Tongue (tissue), 2 donors: ENCODE measurements around the gene PPARA. TPM values are rescaled to one million over a fixed set of nuclear protein-coding genes. Genes with fewer than 3 reads are reported as not detected.

Experiments used
- DNase-seq: peaks from one replicate; pipeline ENCODE4 v3.0.0-alpha.2; 2015
- total RNA-seq: library from RNA; depleted of rRNA; stranded (reverse); fragments of >200 nt; gene quantifications from one replicate; pipeline ENCODE4 v1.2.3, GENCODE V29; 2014

The PPARA gene
- total RNA-seq, 1 donor from 2014 or later: 43.2 TPM

DNA sequence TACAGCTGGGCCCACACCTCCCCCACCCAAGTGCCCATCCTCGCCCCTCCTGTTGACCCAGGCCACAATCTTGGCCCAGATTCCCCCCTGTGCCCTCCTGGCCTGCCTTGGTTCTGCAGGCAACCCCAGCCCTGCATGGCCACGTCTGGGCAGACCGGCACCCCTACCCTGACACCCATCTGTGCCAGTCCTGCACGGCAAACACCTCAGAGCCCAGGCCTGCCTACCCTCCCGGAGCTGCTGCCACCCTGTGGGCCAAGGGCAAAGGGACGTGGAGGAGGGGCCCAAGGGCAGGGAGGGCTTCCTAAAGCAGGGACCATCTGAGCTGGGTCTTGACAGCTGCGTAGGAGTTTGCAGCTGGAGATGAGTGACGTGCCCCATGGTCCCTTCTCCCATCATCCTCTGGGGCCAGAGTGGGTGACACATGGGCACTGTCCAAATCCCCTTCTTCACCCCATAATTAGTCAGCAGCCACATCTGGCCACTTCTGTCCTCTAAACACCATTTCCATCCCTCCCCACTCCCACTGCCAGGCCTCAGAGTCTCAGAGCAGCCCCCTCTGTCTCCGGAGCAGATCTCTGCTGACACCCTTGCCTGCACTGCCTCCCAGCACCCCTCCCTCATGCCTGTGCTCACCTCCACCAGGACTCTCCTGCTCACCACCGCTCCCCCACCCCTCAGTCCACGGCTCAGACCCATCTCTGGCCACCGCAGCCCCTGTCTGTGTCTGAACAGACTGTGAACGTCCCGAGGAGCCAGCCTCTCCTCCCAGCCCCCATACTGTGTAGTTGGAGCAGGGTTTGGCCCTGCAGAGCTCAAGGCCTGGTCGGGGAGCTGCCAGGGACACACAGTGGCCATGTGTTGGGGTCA is 35.6 kb upstream of the PPARA start:
- no peak for DNase-seq

DNA sequence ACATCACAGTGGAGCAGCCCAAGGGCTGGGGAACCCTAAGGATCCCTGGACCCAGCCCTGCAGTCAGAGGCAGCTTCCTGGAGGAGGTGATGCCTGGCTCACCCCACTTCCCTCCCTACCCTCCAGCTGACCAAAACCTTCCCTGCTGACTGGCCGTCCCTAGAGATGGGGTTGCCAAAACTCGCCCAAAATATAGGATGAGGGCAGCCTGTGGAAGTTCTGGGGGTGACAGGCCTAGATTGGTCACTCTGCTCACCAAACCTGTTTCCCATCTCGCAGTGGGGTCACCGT is 35.0 kb upstream of the PPARA start:
- DNase-seq: no peak

DNA sequence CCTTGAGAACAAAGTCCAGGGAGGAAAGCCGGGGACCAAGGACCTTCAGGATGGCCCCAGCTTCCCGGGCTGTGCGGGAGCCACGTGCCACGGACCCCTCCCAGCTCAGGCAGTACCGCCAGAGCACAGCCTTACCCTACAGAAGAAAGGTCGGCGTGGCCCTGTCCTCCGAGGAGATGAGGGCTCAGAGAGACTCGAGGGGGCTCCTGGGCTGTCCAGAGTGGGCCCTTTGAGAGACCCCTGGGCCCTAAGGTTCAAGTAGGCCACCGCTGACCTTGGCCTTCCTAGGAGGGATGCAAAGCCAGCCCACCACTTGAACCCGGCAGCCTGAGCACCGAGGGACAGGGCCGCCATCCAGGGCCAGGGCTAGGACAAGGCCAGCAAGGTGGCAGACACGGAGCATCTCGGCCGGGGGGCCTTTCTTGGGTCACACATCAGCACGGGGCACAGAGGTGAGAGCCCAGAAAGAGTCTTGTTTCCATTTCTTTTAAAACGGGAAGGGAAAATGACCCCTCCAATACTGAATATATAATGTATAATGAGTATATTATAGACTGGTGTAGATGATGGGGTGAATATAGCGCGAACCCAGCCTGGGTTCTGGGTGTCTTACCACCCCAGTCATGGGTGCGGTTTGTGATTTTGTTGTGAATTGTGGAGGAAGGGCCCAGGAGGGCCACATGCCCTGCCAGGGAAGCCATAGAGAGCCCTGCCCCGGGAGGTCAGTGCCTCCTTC is 34.4 kb upstream of the PPARA start:
- DNase-seq: no peak

DNA sequence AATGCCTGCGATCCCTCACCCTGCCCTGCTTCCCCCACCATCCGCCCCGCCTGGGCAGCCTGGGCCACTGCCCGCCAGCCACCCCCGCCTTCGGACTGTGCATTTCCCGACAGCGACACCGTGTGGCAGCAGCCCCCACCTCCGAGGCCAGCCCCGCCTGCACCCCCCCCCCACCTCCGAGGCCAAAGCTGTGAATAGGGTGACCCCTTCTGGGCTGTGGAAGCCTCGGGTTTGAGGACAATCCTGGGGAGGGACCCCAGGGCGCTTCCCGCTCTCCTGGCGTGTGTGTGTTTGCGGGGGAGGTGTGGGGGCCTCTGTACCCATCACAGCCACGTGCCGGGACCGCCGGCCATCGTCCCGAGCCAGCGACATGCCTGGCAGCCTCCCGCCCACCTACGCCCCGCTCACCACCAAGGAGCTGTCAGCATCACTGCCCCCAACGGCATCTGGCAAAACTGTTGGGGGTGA is 33.8 kb upstream of the PPARA start:
- peak; percentile 96 for DNase-seq

DNA sequence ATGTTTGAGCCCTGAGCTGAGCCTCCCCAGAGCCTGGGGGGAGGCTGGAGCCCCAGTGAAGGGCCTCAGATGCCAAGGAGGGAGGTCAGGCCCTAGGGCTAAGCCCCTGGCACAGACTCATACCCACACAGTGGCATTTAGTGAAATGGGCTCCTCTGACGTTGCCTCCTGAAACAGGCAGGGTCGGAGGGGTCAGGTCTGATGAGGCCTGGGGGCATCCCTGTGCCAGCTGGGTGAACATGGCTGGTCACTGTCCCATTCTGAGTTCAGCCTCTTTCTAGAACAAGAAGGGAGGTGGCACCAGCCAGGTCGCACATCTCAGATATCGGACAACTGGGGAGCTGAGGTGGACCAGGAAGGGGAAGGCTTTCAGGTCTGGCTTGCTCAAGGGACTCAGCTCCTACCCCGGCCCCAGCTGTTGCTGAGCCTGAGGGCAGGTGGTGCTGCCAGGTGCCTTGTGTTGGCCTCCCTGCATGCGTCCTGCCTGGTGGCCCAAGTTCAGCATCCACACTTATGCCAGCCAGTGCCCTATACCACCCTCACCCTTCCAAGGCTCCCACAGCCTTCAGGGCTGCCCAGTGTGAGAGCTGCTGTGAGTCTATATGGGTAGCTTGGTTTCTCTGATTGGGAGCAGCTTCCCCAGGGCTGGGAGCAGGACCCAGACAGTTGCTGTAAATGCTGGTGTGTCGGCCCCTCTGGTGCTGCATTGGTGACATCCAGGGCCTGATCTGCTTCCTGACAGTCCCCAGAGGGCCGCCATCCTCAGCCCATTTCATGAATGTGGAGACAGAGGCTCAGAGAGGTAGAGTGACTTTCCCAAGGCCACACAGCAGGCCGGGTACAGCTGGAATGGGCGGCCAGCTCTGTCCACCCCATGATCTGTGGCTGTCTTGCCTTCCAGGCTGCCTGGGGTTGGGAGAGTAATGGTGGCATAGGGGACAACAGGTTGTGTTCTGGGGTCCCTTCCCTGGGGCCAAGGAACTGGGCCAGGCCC is 32.8 kb upstream of the PPARA start:
- no peak for DNase-seq

DNA sequence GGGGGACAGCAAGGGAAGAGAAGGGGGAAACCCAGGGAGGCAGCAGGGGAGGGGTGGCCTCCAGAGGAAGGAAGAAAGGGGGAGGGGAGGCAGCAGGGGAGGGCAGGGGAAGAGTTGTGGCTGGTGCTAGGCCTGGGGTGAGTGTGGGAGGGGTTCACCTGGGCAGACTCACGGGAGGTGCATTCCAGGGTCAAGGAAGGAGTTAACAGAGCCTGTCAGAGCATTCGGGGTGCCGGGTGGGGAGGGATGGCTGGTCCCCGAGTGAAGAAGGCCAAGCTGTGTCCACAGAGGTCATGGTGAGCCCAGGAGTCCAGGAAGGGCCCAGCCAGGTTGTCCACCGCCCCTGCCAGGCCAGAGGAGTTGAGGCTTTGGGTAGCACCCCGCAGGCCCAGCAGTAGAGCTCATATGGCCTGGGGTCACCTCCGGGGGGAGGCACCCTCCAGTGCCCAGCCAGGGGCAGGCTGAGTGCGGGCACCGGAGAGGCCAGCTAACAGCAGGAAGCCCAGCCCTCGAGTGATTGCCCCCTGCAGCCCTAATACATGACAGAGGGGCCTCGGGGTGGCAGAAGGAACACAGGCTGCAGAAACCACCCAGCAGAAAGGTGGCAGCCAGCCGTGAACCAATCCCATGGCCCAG is 31.1 kb upstream of the PPARA start:
- DNase-seq: no peak

GRCh38 chr22:46119729-46120419 is 30.5 kb upstream of the PPARA start:
- peak; percentile 49 for DNase-seq

- DNase-seq: no peak
Measured at GRCh38 chr22:46120420-46120737, 29.9 kb upstream of the PPARA start.

GRCh38 chr22:46121079-46121478 is 29.2 kb upstream of the PPARA start:
- no peak for DNase-seq

DNA sequence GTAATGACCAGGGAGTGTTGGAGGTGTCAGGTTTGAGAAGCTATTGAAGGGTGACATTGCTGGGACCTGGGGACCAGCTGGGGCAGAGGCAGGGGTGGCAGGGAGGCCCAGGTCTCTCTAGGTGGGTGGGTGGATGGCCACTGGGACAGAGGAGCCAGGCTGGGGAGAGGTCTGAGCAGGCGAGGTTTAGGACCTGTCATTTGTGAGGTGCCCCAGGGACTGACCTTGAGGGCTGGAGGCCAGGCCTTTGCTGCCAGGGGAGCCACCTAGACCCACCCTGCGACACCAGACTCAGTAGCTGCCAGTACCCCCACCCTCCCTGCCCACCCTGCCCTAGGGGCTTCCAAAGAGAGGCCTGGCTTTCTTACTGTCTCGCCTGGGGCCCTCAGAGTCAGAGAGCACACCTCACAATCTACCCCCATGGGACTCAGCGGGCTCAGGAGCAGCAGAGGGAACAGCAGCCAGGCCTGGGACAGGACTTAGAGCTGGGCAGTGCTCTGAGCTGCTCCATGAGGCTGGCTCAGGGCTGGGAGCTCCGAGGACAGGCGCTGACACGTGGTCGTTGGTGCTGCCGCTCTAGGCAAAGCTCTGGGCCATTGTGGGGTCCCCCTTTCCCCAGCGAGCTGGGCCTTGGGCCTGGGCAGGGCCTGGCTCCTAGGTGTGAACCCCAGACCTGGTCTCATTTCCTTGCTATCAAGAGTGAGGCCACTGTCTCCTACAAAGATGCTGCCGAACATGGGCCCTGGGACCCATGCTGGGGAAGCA is 28.6 kb upstream of the PPARA start:
- DNase-seq: no peak

GRCh38 chr22:46122511-46122971 is 27.8 kb upstream of the PPARA start:
- DNase-seq: peak; percentile 86

- DNase-seq: no peak
Measured at GRCh38 chr22:46122980-46123693, 27.2 kb upstream of the PPARA start.

- no peak for DNase-seq
Measured at GRCh38 chr22:46123694-46124382, 26.5 kb upstream of the PPARA start.

- DNase-seq: no peak
Measured at GRCh38 chr22:46124383-46125144, 25.8 kb upstream of the PPARA start.

GRCh38 chr22:46125311-46125710 is 25.0 kb upstream of the PPARA start:
- DNase-seq: no peak

GRCh38 chr22:46125816-46126765 is 24.2 kb upstream of the PPARA start:
- DNase-seq: no peak

DNA sequence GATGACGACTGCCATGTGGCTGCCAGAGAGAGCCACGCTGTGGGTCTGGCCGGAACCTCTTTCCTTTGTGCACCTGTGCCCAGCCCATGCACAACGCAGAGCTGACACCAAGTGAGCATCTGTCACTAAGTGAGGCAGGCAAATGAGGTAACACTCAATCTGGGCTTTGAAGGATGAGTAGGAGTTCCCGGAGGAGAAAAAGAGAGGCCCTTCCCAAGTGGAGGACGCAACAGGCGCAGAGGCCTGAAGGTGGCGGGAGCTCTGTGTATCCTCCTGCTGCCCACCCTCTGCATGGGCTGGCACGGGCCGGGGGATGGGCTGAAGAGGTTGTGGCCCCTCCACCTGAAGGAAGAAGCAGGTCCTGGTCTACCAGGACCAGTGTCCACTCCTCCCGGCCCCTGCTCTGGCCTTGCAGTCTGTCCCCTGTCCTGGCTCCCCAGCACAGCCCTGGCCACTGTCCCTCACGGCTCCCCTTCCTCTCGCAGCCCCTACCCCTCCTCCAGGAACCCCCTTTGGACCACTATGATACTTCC is 23.4 kb upstream of the PPARA start:
- no peak for DNase-seq
